ENCODE measurements around the gene NMB.

NMB gene

DNA sequence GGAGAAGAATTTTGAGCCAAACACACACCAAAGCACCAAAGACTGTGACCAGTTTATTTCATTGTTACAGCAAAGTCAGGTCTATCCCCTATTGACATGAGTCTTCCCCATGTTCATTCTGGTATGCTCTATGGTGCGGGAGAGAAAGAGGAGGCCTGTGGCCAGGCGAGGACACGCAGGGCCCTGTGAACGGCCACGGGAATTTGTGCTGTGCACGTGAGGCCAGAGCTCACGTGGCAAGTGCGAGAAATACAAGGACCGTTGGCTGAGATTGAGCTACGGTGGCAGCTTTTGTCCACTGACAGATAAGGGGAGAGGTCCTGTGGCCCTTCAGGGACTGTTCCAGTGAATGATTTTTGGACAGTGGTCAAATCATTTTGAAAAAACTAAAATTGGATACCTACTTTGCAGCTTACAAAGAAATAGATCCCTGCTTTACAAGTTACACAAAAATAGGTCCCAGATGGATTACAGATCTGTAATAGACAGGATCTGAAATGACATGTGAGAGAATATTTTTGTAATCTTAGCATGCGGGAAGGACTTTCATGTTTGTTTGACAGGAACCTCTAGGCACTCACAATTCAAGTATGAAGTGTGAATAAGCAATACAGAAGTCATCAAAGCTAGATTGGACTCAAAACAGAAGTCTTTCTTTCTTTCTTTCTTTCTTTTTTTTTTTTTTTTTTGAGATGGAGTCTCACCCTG is 48.0 kb downstream of the NMB start:
- DNase-seq: no peak

- DNase-seq: no peak
Observed at GRCh38 chr15:84608707-84609284, 49.2 kb downstream of the NMB start.

DNA sequence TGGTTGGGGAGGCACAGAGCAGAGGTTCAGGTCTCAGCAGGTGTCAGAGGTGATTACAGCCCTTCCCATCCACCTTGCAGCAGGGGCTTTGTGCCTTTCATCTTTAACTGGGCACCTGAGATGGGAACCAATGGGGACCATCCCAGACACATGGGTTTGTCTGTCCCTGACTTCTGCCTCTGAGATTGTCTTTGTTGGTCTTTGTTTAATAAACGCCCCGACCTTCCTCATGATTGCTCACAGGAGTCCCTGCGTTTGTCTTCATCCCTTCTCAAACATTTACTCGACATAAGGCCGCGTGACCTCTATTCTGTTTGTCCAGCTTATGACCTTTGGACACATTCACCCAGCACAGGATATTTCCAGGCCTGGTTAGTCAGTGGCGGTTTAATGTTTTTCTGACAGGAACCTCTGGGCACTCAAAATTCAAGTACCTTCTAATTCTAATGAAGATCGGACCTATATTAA is 51.3 kb downstream of the NMB start:
- no peak for DNase-seq

GRCh38 chr15:84605554-84605882 is 52.5 kb downstream of the NMB start:
- no peak for DNase-seq
